Transverse colon (tissue), 3 donors: ENCODE results near the gene PELI2.

Source experiments
- CTCF ChIP-seq, 5 experiments: fragments of 200-600 bp in 3 of 5; fragments of 450-650 bp in 2 of 5; sonication (generic) in 3 of 5; IDR thresholded peaks; 1 replicate in 2 of 5; 2 replicates in 3 of 5; pipeline ENCODE4 v1.5.1; 2016 to 2017; ENCODE audit warnings: antibody characterized with exemption in 5 of 5, inconsistent platforms in 3 of 5, mild to moderate bottlenecking in 2 of 5, moderate library complexity in 1 of 5
- EP300 ChIP-seq: sonication (generic); formaldehyde crosslinking; IDR thresholded peaks from one replicate; pipeline ENCODE4 v1.6.1; 2017; ENCODE audit warnings: antibody characterized with exemption, low read depth
- POLR2A ChIP-seq: fragments of 450-650 bp; IDR thresholded peaks from one replicate; pipeline ENCODE4 v1.6.1; 2016; ENCODE audit warnings: antibody characterized with exemption, mild to moderate bottlenecking, moderate library complexity

- TF ChIP-seq CTCF (IDR thresholded peaks at IDR 0.05), result no peak
- TF ChIP-seq EP300, result no peak
- no peak for TF ChIP-seq POLR2A
Observed at GRCh38 chr14:56092763-56093162, 25.4 kb upstream of the PELI2 start.
